Measurements from ENCODE around the gene DDAH1. TPM values are rescaled to one million over a fixed set of nuclear protein-coding genes. Genes with fewer than 3 reads are reported as not detected.

The DDAH1 gene
- total and polyA plus RNA-seq, 2 of the 4 experiments (the other 2 are of a cell fraction), result 78.0 to 94.5 TPM

GRCh38 chr1:85339656-85340399 lies 125.1 kb downstream of the DDAH1 start:
- Histone ChIP-seq H4K91ac (ENCODE audit: insufficient read depth, low read depth, low read length) (peak overlapping the region; percentile 58), H3K9me1 (ENCODE audit: insufficient read depth, low read length) (peaks cover 7% of the 10 kb centered on the region), H3K14ac (replicated peaks; ENCODE audit: low read depth, low read length) (peak overlapping the region; percentile 66), H3K27ac (ENCODE audit: insufficient read depth, low read length) (no peak overlapping the region), H4K20me1 (ENCODE audit: insufficient read depth, low read length) (no peaks in the 10 kb centered on the region), H3K18ac (ENCODE audit: low read depth, low read length) (peak overlapping the region; percentile 55; the same call in 1 of the 2 replicates), H2BK20ac (ENCODE audit: low read depth, low read length) (peak overlapping the region; percentile 79), H2AFZ (replicated peaks; ENCODE audit: low read length, poor library complexity) (no peak overlapping the region), H3K9me3 (ENCODE audit: control insufficient read depth, insufficient read depth, low read length) (no peaks in the 10 kb centered on the region), H3K4me1 (ENCODE audit: control insufficient read depth, insufficient read depth, low read length) (peaks cover 16% of the 10 kb centered on the region), H3K23ac (ENCODE audit: low read depth, low read length) (peak overlapping the region; percentile 55; the same call in 1 of the 2 replicates), H4K5ac (ENCODE audit: low read depth, low read length) (no peak overlapping the region; the same call in 1 of the 2 replicates), H3K36me3 (ENCODE audit: control insufficient read depth, insufficient read depth, low read length) (no peaks in the 10 kb centered on the region; the same call in 1 of the 2 replicates), H3K4me2 (ENCODE audit: low read depth, low read length) (no peak overlapping the region), H2AK9ac (replicated peaks; ENCODE audit: low read depth, low read length, poor library complexity) (no peak overlapping the region), H2AK5ac (ENCODE audit: low read depth, low read length) (peak overlapping the region; percentile 82), H3K27me3 (ENCODE audit: control insufficient read depth, insufficient read depth, low read length) (no peaks in the 10 kb centered on the region), H2BK5ac (ENCODE audit: low read depth, low read length, poor library complexity, severe bottlenecking) (peak overlapping the region; percentile 40), H3K79me1 (ENCODE audit: low read depth in 1 of 2, low read length in 2 of 2) (peaks cover 34 to 56% of the 10 kb centered on the region in 2 experiments; a peak in 3 of 4 replicates), H4K8ac (ENCODE audit: low read depth in 2 of 2, low read length in 2 of 2) (peak overlapping the region; percentile 43 to 64), H3K56ac (ENCODE audit: extremely low read depth, insufficient read depth, low read length) (no peak overlapping the region), H2BK120ac (ENCODE audit: low read depth, low read length) (peak overlapping the region; percentile 83), H3K9ac (ENCODE audit: low read depth, low read length) (no peak overlapping the region), H3K4me3 (ENCODE audit: insufficient read depth, low read depth, low read length) (no peak overlapping the region), H2BK15ac (ENCODE audit: low read depth, low read length) (peak overlapping the region; percentile 92; the same call in 2 of the 3 replicates), H3K4ac (ENCODE audit: low read depth, low read length) (peak overlapping the region; percentile 85; the same call in 1 of the 2 replicates)
- ChIA-PET POLR2A (ENCODE audit: unreplicated experiment) (no interaction called here), CTCF (interaction anchor here (0.5 to 1.2 kb wide), 4 partner anchors 26 to 735 kb away, joined by 3 to 4 read pairs (median 4); no protein-coding TSS in a partner anchor)
- BruUV-seq (replicated peaks), result no TSS peak
- in situ Hi-C loops (cut with MboI; ENCODE audit: low sequenced_read_pairs) (no loop called here), dilution Hi-C loops (cut with HindIII; ENCODE audit: low sequenced_read_pairs, unreplicated experiment) (no loop called here), intact Hi-C loops (cut with micrococcal nuclease) (no loop called here)
- WGBS, 2 experiments (ENCODE audit: extremely low coverage in 2 of 2, insufficient read length in 1 of 2), result 100% methylated on average over 1 of the region's 7 CpGs; no CpG with 5 or more reads in 1 of the 2 experiments
- ATAC-seq (ENCODE audit: low read depth) (no peak), DNase-seq (no peak)
- TF ChIP-seq RFX5 (IDR thresholded peaks at IDR 0.05; ENCODE audit: low read depth, low read length) (no peak), ELK1 (IDR thresholded peaks at IDR 0.05; ENCODE audit: borderline replicate concordance, low read depth, low read length) (no peak), POLR2A (IDR thresholded peaks at IDR 0.05; ENCODE audit: low read depth, low read length) (no peak), SMC3 (IDR thresholded peaks at IDR 0.05; ENCODE audit: low read depth, low read length) (no peak), FOS (IDR thresholded peaks at IDR 0.05; ENCODE audit: low read depth, low read length) (no peak), CHD1 (IDR thresholded peaks at IDR 0.05; ENCODE audit: low read depth, low read length) (no peak), CEBPB (IDR thresholded peaks at IDR 0.05; ENCODE audit: low read depth, low read length) (no peak), RCOR1 (IDR thresholded peaks at IDR 0.05; ENCODE audit: insufficient replicate concordance, low read length) (no peak), MAFK (IDR thresholded peaks at IDR 0.05; ENCODE audit: low read depth, low read length) (no peak), RAD21 (IDR thresholded peaks at IDR 0.05; ENCODE audit: low read length) (no peak), NFE2L2 (IDR thresholded peaks at IDR 0.05; ENCODE audit: low read depth, low read length) (no peak), BHLHE40 (IDR thresholded peaks at IDR 0.05; ENCODE audit: low read depth, low read length) (no peak), MXI1 (IDR thresholded peaks at IDR 0.05; ENCODE audit: borderline replicate concordance, low read depth, low read length) (no peak)
- TF ChIP-seq, protein P1, sequence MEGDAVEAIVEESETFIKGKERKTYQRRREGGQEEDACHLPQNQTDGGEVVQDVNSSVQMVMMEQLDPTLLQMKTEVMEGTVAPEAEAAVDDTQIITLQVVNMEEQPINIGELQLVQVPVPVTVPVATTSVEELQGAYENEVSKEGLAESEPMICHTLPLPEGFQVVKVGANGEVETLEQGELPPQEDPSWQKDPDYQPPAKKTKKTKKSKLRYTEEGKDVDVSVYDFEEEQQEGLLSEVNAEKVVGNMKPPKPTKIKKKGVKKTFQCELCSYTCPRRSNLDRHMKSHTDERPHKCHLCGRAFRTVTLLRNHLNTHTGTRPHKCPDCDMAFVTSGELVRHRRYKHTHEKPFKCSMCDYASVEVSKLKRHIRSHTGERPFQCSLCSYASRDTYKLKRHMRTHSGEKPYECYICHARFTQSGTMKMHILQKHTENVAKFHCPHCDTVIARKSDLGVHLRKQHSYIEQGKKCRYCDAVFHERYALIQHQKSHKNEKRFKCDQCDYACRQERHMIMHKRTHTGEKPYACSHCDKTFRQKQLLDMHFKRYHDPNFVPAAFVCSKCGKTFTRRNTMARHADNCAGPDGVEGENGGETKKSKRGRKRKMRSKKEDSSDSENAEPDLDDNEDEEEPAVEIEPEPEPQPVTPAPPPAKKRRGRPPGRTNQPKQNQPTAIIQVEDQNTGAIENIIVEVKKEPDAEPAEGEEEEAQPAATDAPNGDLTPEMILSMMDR (conservative IDR thresholded peaks at IDR 0.05; ENCODE audit: low read depth, low read length), result no peak
- TF ChIP-seq, protein P2, sequence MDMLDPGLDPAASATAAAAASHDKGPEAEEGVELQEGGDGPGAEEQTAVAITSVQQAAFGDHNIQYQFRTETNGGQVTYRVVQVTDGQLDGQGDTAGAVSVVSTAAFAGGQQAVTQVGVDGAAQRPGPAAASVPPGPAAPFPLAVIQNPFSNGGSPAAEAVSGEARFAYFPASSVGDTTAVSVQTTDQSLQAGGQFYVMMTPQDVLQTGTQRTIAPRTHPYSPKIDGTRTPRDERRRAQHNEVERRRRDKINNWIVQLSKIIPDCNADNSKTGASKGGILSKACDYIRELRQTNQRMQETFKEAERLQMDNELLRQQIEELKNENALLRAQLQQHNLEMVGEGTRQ (IDR thresholded peaks at IDR 0.05; ENCODE audit: low read depth, low read length), result no peak
